ENCODE data around the gene VPS26B.
"Not testable (repeated sequence)": the region's sequence is repeated elsewhere in the genome, so short reads cannot be mapped to it uniquely, and the experiment has no call there.

VPS26B gene

GRCh38 chr11:134281635-134282034 is 57.2 kb downstream of the VPS26B start:
- DNase-seq (ENCODE audit: low read depth in 2 of 2): not testable (repeated sequence)

GRCh38 chr11:134282121-134283045 is 57.9 kb downstream of the VPS26B start:
- DNase-seq (ENCODE audit: low read depth in 2 of 2): no peak

- no peak for DNase-seq (ENCODE audit: low read depth in 2 of 2)
Measured at GRCh38 chr11:134283461-134284230, 59.2 kb downstream of the VPS26B start.

GRCh38 chr11:134284349-134284748 is 59.9 kb downstream of the VPS26B start:
- DNase-seq (ENCODE audit: low read depth in 2 of 2): not testable (repeated sequence)

GRCh38 chr11:134287561-134287960 is 63.1 kb downstream of the VPS26B start:
- no peak for DNase-seq (ENCODE audit: low read depth in 2 of 2)

GRCh38 chr11:134288486-134288885 is 64.0 kb downstream of the VPS26B start:
- no peak for DNase-seq (ENCODE audit: low read depth in 2 of 2)

GRCh38 chr11:134289167-134289566 is 64.7 kb downstream of the VPS26B start:
- DNase-seq (ENCODE audit: low read depth in 2 of 2): no peak

GRCh38 chr11:134289789-134290188 is 65.3 kb downstream of the VPS26B start:
- DNase-seq (ENCODE audit: low read depth in 2 of 2): no peak

- no peak for DNase-seq (ENCODE audit: low read depth in 2 of 2)
Measured at GRCh38 chr11:134290646-134291045, 66.2 kb downstream of the VPS26B start.

GRCh38 chr11:134291196-134291595 is 66.7 kb downstream of the VPS26B start:
- DNase-seq (ENCODE audit: low read depth in 2 of 2): no peak

GRCh38 chr11:134292661-134293060 is 68.2 kb downstream of the VPS26B start:
- DNase-seq (ENCODE audit: low read depth in 2 of 2): no peak

GRCh38 chr11:134293119-134294113 is 68.9 kb downstream of the VPS26B start:
- DNase-seq (ENCODE audit: low read depth in 2 of 2): no peak

- DNase-seq (ENCODE audit: low read depth in 2 of 2): no peak
Measured at GRCh38 chr11:134294664-134295063, 70.2 kb downstream of the VPS26B start.

Data from stimulated activated CD8-positive, alpha-beta memory T cell treated with anti-CD3 and anti-CD28 coated beads, Interleukin-2, amount 100 ng/mL, for 48 hours (primary cell).